Measurements from ENCODE around the gene RBM33. TPM values are rescaled to one million over a fixed set of nuclear protein-coding genes. Genes with fewer than 3 reads are reported as not detected.

Gene RBM33
- total and polyA plus RNA-seq, 4 experiments from 2014 or later, result 17.2 to 167 (median 113) TPM

- no peak for DNase-seq
- peaks cover 1 to 11% (median 7%) of the 10 kb centered on the region in 4 donors for H3K4me1 Mint-ChIP-seq
- Histone ChIP-seq H3K27me3 (ENCODE audit: insufficient read depth, low read length) (peaks cover 6% of the 10 kb centered on the region), H3K9me3 (ENCODE audit: control insufficient read depth in 1 of 2, low read length in 2 of 2) (no peaks in the 10 kb centered on the region), H3K4me1 (ENCODE audit: insufficient read depth, low read length) (peaks cover 11% of the 10 kb centered on the region), H3K27ac (ENCODE audit: low read depth, low read length) (no peak overlapping the region), H3K36me3 (ENCODE audit: insufficient read depth, low read length) (no peaks in the 10 kb centered on the region), H3K4me3 (ENCODE audit: low read length in 2 of 2) (no peak overlapping the region)
- ChIA-PET POLR2A (ENCODE audit: partially characterized antibody) (no interaction called here), CTCF (ENCODE audit: partially characterized antibody) (no interaction called here)
- H3K9me3 Mint-ChIP-seq, result peaks cover 0 to 3% (median 0%) of the 10 kb centered on the region in 8 donors
- H3K4me3 Mint-ChIP-seq, result no peak overlapping the region
- H3K27me3 Mint-ChIP-seq, result peaks cover 29 to 35% of the 10 kb centered on the region in 2 donors
- intact Hi-C loops (cut with micrococcal nuclease), result no loop called here
- H3K27ac Mint-ChIP-seq, result no peak overlapping the region
- no peaks in the 10 kb centered on the region for H3K36me3 Mint-ChIP-seq
Observed at GRCh38 chr7:155800301-155800700, 155.8 kb downstream of the RBM33 start.

GRCh38 chr7:155800741-155801267 lies 156.3 kb downstream of the RBM33 start:
- POLR2A ChIA-PET (ENCODE audit: partially characterized antibody), result no interaction called here
- no peak overlapping the region for H3K27ac ChIP-seq (ENCODE audit: low read depth, low read length)
- no peak for DNase-seq
- H3K9me3 ChIP-seq (ENCODE audit: control insufficient read depth in 1 of 2, low read length in 2 of 2), result no peaks in the 10 kb centered on the region
- Mint-ChIP-seq H3K36me3 (no peaks in the 10 kb centered on the region), H3K27ac (no peak overlapping the region), H3K4me3 (peak overlapping the region in 1 of 8 donors; percentile 10), H3K9me3 (peaks cover 0 to 3% (median 0%) of the 10 kb centered on the region in 8 donors), H3K27me3 (peaks cover 30 to 35% of the 10 kb centered on the region in 2 donors), H3K4me1 (peaks cover 2 to 12% (median 8%) of the 10 kb centered on the region in 4 donors)
- peaks cover 16% of the 10 kb centered on the region for H3K4me1 ChIP-seq (ENCODE audit: insufficient read depth, low read length)
- intact Hi-C loops (cut with micrococcal nuclease), result no loop called here
- CTCF ChIA-PET (ENCODE audit: partially characterized antibody), result no interaction called here
- H3K36me3 ChIP-seq (ENCODE audit: insufficient read depth, low read length), result no peaks in the 10 kb centered on the region
- peaks cover 6% of the 10 kb centered on the region for H3K27me3 ChIP-seq (ENCODE audit: insufficient read depth, low read length)
- no peak overlapping the region for H3K4me3 ChIP-seq (ENCODE audit: low read length in 2 of 2)

- peaks cover 0 to 3% (median 0%) of the 10 kb centered on the region in 8 donors for H3K9me3 Mint-ChIP-seq
- H3K27me3 Mint-ChIP-seq, result peaks cover 34 to 43% of the 10 kb centered on the region in 2 donors
- peaks cover 12% of the 10 kb centered on the region for H3K27me3 ChIP-seq (ENCODE audit: insufficient read depth, low read length)
- H3K4me3 Mint-ChIP-seq, result peak overlapping the region in 5 of 8 donors; percentile 25 to 51 (median 32)
- ChIA-PET CTCF (ENCODE audit: partially characterized antibody) (no interaction called here), POLR2A (ENCODE audit: partially characterized antibody) (no interaction called here)
- intact Hi-C loops (cut with micrococcal nuclease), result no loop called here
- peaks cover 19% of the 10 kb centered on the region for H3K4me1 ChIP-seq (ENCODE audit: insufficient read depth, low read length)
- H3K4me3 ChIP-seq (ENCODE audit: low read length in 2 of 2), result no peak overlapping the region
- H3K9me3 ChIP-seq (ENCODE audit: control insufficient read depth in 1 of 2, low read length in 2 of 2), result no peaks in the 10 kb centered on the region
- H3K36me3 ChIP-seq (ENCODE audit: insufficient read depth, low read length), result no peaks in the 10 kb centered on the region
- H3K27ac Mint-ChIP-seq, result peak overlapping the region in 1 of 7 donors; percentile 13
- no peak for DNase-seq
- no peak overlapping the region for H3K27ac ChIP-seq (ENCODE audit: low read depth, low read length)
- no peaks in the 10 kb centered on the region for H3K36me3 Mint-ChIP-seq
- H3K4me1 Mint-ChIP-seq, result peaks cover 2 to 24% (median 13%) of the 10 kb centered on the region in 4 donors
Observed at GRCh38 chr7:155802291-155802690, 157.8 kb downstream of the RBM33 start.

- H3K4me3 ChIP-seq (ENCODE audit: low read length in 2 of 2), result no peak overlapping the region
- no peak overlapping the region for H3K27ac Mint-ChIP-seq
- ChIA-PET POLR2A (ENCODE audit: partially characterized antibody) (no interaction called here), CTCF (ENCODE audit: partially characterized antibody) (no interaction called here)
- peaks cover 2 to 30% (median 17%) of the 10 kb centered on the region in 4 donors for H3K4me1 Mint-ChIP-seq
- H3K9me3 ChIP-seq (ENCODE audit: control insufficient read depth in 1 of 2, low read length in 2 of 2), result no peaks in the 10 kb centered on the region
- intact Hi-C loops (cut with micrococcal nuclease), result no loop called here
- H3K27ac ChIP-seq (ENCODE audit: low read depth, low read length), result no peak overlapping the region
- peaks cover 22% of the 10 kb centered on the region for H3K4me1 ChIP-seq (ENCODE audit: insufficient read depth, low read length)
- peaks cover 40 to 49% of the 10 kb centered on the region in 2 donors for H3K27me3 Mint-ChIP-seq
- no peaks in the 10 kb centered on the region for H3K36me3 ChIP-seq (ENCODE audit: insufficient read depth, low read length)
- no peak overlapping the region for H3K4me3 Mint-ChIP-seq
- no peak for DNase-seq
- no peaks in the 10 kb centered on the region for H3K36me3 Mint-ChIP-seq
- H3K9me3 Mint-ChIP-seq, result peaks cover 0 to 3% (median 0%) of the 10 kb centered on the region in 8 donors
- peaks cover 19% of the 10 kb centered on the region for H3K27me3 ChIP-seq (ENCODE audit: insufficient read depth, low read length)
Observed at GRCh38 chr7:155802906-155803417, 158.5 kb downstream of the RBM33 start.

GRCh38 chr7:155803418-155804376 lies 159.2 kb downstream of the RBM33 start:
- Histone ChIP-seq H3K4me1 (ENCODE audit: insufficient read depth, low read length) (peaks cover 22% of the 10 kb centered on the region), H3K27me3 (ENCODE audit: insufficient read depth, low read length) (peaks cover 19% of the 10 kb centered on the region), H3K9me3 (ENCODE audit: control insufficient read depth in 1 of 2, low read length in 2 of 2) (no peaks in the 10 kb centered on the region), H3K4me3 (ENCODE audit: low read length in 2 of 2) (no peak overlapping the region), H3K36me3 (ENCODE audit: insufficient read depth, low read length) (no peaks in the 10 kb centered on the region), H3K27ac (ENCODE audit: low read depth, low read length) (no peak overlapping the region)
- peaks cover 0 to 3% (median 0%) of the 10 kb centered on the region in 8 donors for H3K9me3 Mint-ChIP-seq
- H3K27me3 Mint-ChIP-seq, result peaks cover 38 to 43% of the 10 kb centered on the region in 2 donors
- no peaks in the 10 kb centered on the region for H3K36me3 Mint-ChIP-seq
- DNase-seq, result peak in 2 of 5 donors; percentile 11 to 14
- H3K4me1 Mint-ChIP-seq, result peaks cover 2 to 31% (median 17%) of the 10 kb centered on the region in 4 donors
- H3K27ac Mint-ChIP-seq, result peak overlapping the region in 2 of 7 donors; percentile 48 to 78
- ChIA-PET CTCF (ENCODE audit: partially characterized antibody) (no interaction called here), POLR2A (ENCODE audit: partially characterized antibody) (no interaction called here)
- peak overlapping the region; percentile 66 to 85 (median 78) for H3K4me3 Mint-ChIP-seq
- intact Hi-C loops (cut with micrococcal nuclease), result no loop called here

- ChIA-PET CTCF (ENCODE audit: partially characterized antibody) (no interaction called here), POLR2A (ENCODE audit: partially characterized antibody) (no interaction called here)
- peak in 1 of 5 donors; percentile 7 for DNase-seq
- H3K4me3 Mint-ChIP-seq, result peak overlapping the region in 5 of 8 donors; percentile 32 to 77 (median 43)
- H3K9me3 Mint-ChIP-seq, result peaks cover 0 to 3% (median 0%) of the 10 kb centered on the region in 8 donors
- intact Hi-C loops (cut with micrococcal nuclease), result no loop called here
- H3K36me3 Mint-ChIP-seq, result no peaks in the 10 kb centered on the region
- no peak overlapping the region for H3K27ac Mint-ChIP-seq
- Histone ChIP-seq H3K27ac (ENCODE audit: low read depth, low read length) (no peak overlapping the region), H3K4me1 (ENCODE audit: insufficient read depth, low read length) (peaks cover 22% of the 10 kb centered on the region), H3K27me3 (ENCODE audit: insufficient read depth, low read length) (peaks cover 19% of the 10 kb centered on the region), H3K4me3 (ENCODE audit: low read length in 2 of 2) (no peak overlapping the region), H3K9me3 (ENCODE audit: control insufficient read depth in 1 of 2, low read length in 2 of 2) (no peaks in the 10 kb centered on the region), H3K36me3 (ENCODE audit: insufficient read depth, low read length) (no peaks in the 10 kb centered on the region)
- H3K27me3 Mint-ChIP-seq, result peaks cover 37 to 43% of the 10 kb centered on the region in 2 donors
- peaks cover 2 to 32% (median 20%) of the 10 kb centered on the region in 4 donors for H3K4me1 Mint-ChIP-seq
Observed at GRCh38 chr7:155804431-155804831, 160.0 kb downstream of the RBM33 start.
